Measurements from ENCODE around the gene PDAP1.

GRCh38 chr7:99392046-99392445 lies 16.4 kb downstream of the PDAP1 start:
- TF ChIP-seq CTCF (IDR thresholded peaks at IDR 0.05; ENCODE audit: poor library complexity) (no peak), EZH2 (IDR thresholded peaks at IDR 0.05; ENCODE audit: borderline replicate concordance) (no peak)

Measured in hepatocyte (in vitro differentiated cells).